Kidney (tissue), 14 donors: ENCODE measurements around the gene EEIG1. TPM values are rescaled to one million over a fixed set of nuclear protein-coding genes. Genes with fewer than 3 reads are reported as not detected.

ENCODE experiments used
- DNase-seq, 5 donors: peaks; one replicate each; pipeline ENCODE4 v3.0.0-alpha.2; 2013 to 2020
- FAIRE-seq: peaks from 2 replicates; lab custom pipeline; 2012; peaks lifted over from hg19 to GRCh38; lab: Jason Lieb, UNC
- H3K27ac ChIP-seq, 2 donors: one replicate each; pipeline ENCODE4 v1.7.0; 2013; ENCODE audit warnings: low read depth in 2 of 2, low read length in 2 of 2, inconsistent platforms in 1 of 2
- H3K27me3 ChIP-seq: one replicate; pipeline ENCODE4 v1.7.1; 2013; ENCODE audit warnings: low read length, inconsistent platforms; ENCODE audit not compliant: control insufficient read depth, insufficient read depth
- H3K36me3 ChIP-seq, 3 donors: one replicate each; pipeline versions ENCODE4 v1.7.0 to v1.7.1; 2013; ENCODE audit warnings: low read length in 3 of 3, control low read depth in 1 of 3, inconsistent platforms in 1 of 3; ENCODE audit not compliant: insufficient read depth in 3 of 3, control insufficient read depth in 2 of 3
- H3K4me1 ChIP-seq, 3 donors: one replicate each; pipeline versions ENCODE4 v1.7.0 to v1.7.1; 2013; ENCODE audit warnings: low read length in 3 of 3, inconsistent platforms in 1 of 3, low read depth in 1 of 3; ENCODE audit not compliant: control insufficient read depth in 2 of 3, insufficient read depth in 2 of 3
- H3K4me3 ChIP-seq, 3 donors: one replicate each; pipeline versions ENCODE4 v1.7.0 to v1.8.1; 2013; ENCODE audit warnings: low read length in 3 of 3, control low read depth in 1 of 3, inconsistent platforms in 1 of 3
- H3K9ac ChIP-seq, 3 donors: one replicate each; pipeline versions ENCODE4 v1.7.0 to v1.7.1; 2013; ENCODE audit warnings: low read length in 3 of 3, control low read depth in 1 of 3, inconsistent platforms in 1 of 3
- H3K9me3 ChIP-seq, 3 donors: one replicate each; pipeline versions ENCODE4 v1.7.0 to v1.7.1; 2013; ENCODE audit warnings: low read length in 3 of 3, control low read depth in 1 of 3, inconsistent platforms in 1 of 3; ENCODE audit not compliant: control insufficient read depth in 2 of 3, insufficient read depth in 1 of 3
- intact Hi-C: fragments of 100-400 bp; cut with DNase I; formaldehyde crosslinking; loops from one replicate; pipeline ENCODE4 v1.11.1; 2022
- polyA plus RNA-seq: library from polyadenylated mRNA; stranded (reverse); fragments of 350-450 nt; fragmentation: Illumina TruSeq; extraction: RNeasy Lipid Tissue Mini Kit (QIAGEN cat#74804); gene quantifications from one replicate; pipeline ENCODE4 v1.2.3, GENCODE V29; 2014; ENCODE audit warnings: low read depth, low replicate concordance; ENCODE audit not compliant: insufficient read depth
- total RNA-seq: library from RNA; stranded (reverse); fragmentation: NEBNext Ultra II Directional; extraction: Animal tissue kit (Norgen Biotek cat#: 25700); gene quantifications from one replicate; pipeline ENCODE4 v1.2.1, GENCODE V29; 2021
- TF ChIP-seq, protein P1 (sequence below): IDR thresholded peaks from 3 replicates; pipeline ENCODE4 v1.5.1; 2012; ENCODE audit warnings: mild to moderate bottlenecking, moderate library complexity, borderline replicate concordance; ENCODE audit not compliant: insufficient read depth; ENCODE audit errors: extremely low read depth
- donor health status: control.
- donor health status: control.
- donor health status: control.
- donor health status: control.
- donor health status: control.
- donor health status: DM: yes; HTN: yes; CAD: no.
- donor health status: Normal renal cell carcinoma (clear cell type).

Gene EEIG1
- total and polyA plus RNA-seq, 2 donors from 2014 or later: 34.3 to 75.9 TPM

DNA sequence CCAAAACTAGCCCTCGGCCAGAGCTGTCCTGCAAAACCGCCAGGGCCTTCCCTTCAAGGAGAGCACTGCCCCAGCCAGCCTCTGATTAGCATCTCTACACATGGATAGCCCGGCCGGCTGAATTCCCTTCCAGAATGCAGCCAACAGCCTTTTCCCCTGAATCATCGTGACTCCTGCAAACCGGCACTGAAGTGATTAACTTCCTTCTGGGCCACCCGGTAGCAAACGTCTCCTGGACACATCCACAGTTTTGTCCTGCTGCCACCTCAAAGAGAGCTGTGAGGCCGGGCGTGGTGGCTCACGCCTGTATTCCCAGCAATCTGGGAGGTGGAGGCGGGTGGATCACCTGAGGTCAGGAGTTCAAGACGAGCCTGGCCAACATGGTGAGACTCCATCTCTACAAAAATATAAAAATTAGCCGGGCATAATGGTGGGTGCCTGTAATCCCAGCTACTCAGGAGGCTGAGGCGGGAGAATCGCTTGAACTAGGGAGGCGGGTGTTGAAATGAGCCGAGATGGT is 21.1 kb upstream of the EEIG1 start:
- TF ChIP-seq, protein P1, sequence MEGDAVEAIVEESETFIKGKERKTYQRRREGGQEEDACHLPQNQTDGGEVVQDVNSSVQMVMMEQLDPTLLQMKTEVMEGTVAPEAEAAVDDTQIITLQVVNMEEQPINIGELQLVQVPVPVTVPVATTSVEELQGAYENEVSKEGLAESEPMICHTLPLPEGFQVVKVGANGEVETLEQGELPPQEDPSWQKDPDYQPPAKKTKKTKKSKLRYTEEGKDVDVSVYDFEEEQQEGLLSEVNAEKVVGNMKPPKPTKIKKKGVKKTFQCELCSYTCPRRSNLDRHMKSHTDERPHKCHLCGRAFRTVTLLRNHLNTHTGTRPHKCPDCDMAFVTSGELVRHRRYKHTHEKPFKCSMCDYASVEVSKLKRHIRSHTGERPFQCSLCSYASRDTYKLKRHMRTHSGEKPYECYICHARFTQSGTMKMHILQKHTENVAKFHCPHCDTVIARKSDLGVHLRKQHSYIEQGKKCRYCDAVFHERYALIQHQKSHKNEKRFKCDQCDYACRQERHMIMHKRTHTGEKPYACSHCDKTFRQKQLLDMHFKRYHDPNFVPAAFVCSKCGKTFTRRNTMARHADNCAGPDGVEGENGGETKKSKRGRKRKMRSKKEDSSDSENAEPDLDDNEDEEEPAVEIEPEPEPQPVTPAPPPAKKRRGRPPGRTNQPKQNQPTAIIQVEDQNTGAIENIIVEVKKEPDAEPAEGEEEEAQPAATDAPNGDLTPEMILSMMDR: no peak
- DNase-seq: peak in 4 of 5 donors; percentile 58 to 87 (median 68)
- Histone ChIP-seq H3K9ac (no peak overlapping the region), H3K27me3 (no peaks in the 10 kb centered on the region), H3K9me3 (no peaks in the 10 kb centered on the region), H3K4me3 (no peak overlapping the region), H3K27ac (peak overlapping the region; percentile 3 to 62), H3K4me1 (peaks cover 0 to 15% (median 2%) of the 10 kb centered on the region in 3 donors), H3K36me3 (no peaks in the 10 kb centered on the region)
- intact Hi-C loops: no loop called here
- FAIRE-seq: no peak

DNA sequence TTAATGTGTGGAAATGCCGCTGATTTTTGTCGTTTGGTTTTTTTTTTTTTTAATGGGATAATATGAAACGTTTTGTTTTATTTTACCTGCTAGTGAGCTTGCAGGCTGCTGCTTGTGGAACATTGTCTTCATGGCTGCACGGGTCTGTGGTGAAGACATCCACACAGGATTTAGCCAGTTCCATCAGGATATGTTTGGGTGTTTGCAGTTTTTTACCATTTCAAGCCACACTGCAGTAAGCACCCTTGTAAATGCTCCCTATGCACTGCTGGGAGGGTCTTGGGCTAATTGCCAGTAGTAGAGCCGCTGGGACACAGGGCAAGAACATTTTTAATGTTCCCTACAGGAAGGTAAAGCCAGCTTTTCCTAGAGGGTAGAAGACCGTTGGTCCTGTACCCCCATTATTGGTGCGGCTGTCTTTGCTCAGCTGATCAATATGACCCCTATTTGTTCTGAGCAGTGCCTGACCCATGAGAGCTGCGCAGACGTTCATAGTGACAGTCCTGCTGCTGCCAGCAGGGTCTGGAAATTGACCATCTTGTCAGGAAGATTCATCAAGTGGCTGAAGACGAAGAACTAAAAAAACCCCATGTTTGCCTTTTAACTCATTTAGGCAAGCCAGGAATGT is 20.5 kb upstream of the EEIG1 start:
- DNase-seq (no peak), FAIRE-seq (no peak)
- TF ChIP-seq, protein P1: no peak
- no peaks in the 10 kb centered on the region for H3K9me3 ChIP-seq
- H3K4me3 ChIP-seq: no peak overlapping the region
- H3K9ac ChIP-seq: peak overlapping the region in 2 of 3 donors; percentile 56 to 58
- H3K36me3 ChIP-seq: no peaks in the 10 kb centered on the region
- peak overlapping the region; percentile 55 to 62 for H3K27ac ChIP-seq
- H3K27me3 ChIP-seq: no peaks in the 10 kb centered on the region
- peaks cover 0 to 10% (median 2%) of the 10 kb centered on the region in 3 donors for H3K4me1 ChIP-seq
- intact Hi-C loops: no loop called here

DNA sequence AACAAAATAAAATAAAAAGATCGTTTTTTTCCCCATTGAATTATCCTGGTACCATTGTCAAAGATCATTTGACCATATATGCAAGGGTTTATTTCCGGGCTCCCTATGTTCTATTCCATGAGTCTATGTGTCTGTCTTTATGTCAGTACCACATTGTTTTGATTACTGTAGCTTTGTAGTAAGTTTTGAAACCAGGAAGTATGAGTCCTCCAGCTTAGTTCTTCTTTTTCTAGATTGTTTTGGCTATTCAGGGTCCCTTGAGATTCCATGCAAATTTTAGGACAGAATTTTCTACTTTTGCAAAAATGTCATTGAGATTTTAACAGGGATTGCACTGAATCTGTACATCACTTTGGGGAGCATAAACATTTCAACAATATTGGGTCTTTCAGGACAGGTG is 18.7 kb upstream of the EEIG1 start:
- DNase-seq: no peak
- H3K27ac ChIP-seq: no peak overlapping the region
- peaks cover 0 to 6% (median 2%) of the 10 kb centered on the region in 3 donors for H3K4me1 ChIP-seq
- intact Hi-C loops: no loop called here
- H3K9ac ChIP-seq: no peak overlapping the region
- H3K36me3 ChIP-seq: no peaks in the 10 kb centered on the region
- no peak overlapping the region for H3K4me3 ChIP-seq
- H3K27me3 ChIP-seq: no peaks in the 10 kb centered on the region
- FAIRE-seq: no peak
- TF ChIP-seq, protein P1: no peak
- H3K9me3 ChIP-seq: no peaks in the 10 kb centered on the region

DNA sequence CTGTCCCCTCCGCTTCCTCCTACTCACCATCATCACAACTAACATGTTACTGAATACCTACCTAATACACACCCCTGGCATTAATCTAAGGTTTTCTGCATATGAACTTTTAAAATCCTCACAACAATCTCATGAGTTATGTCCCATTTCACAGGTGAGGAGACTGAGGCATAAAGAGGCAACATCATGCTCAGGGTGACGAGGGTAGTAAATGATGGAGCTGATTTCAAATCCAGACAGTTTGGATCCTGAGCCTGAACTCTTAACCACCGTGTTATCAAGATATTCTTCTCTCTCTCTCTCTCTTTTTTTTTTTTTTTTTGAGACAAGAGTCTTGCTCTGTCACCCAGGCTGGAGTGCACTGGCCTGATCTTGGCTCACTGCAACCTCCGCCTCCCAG is 12.9 kb upstream of the EEIG1 start:
- Histone ChIP-seq H3K4me3 (no peak overlapping the region), H3K27ac (no peak overlapping the region), H3K4me1 (peaks cover 0 to 12% (median 6%) of the 10 kb centered on the region in 3 donors), H3K27me3 (no peaks in the 10 kb centered on the region), H3K36me3 (no peaks in the 10 kb centered on the region), H3K9ac (no peak overlapping the region), H3K9me3 (no peaks in the 10 kb centered on the region)
- no peak for DNase-seq
- TF ChIP-seq, protein P1: no peak
- intact Hi-C loops: no loop called here
- no peak for FAIRE-seq
